IMR-90 (cell line): ENCODE results near the gene TACC2. TPM values are rescaled to one million over a fixed set of nuclear protein-coding genes. Genes with fewer than 3 reads are reported as not detected.

Experiments used
- ATAC-seq: fragments of 200-7000 bp; cut with Tn5 transposase; 2 replicates; pipeline ENCODE4 v1.9.1; 2020; ENCODE audit warnings: low read depth, mild to moderate bottlenecking, moderate library complexity
- BruUV-seq: library from RNA; stranded (reverse); fragments of 400-500 nt; replicated peaks from 2 replicates; lab custom pipeline; 2021; lab: Mats Ljungman, UMichigan
- CTCF ChIA-PET: fragments of 300-600 bp; formaldehyde crosslinking; extraction: SDS; loops from one replicate; lab custom pipeline; 2021; ENCODE audit warnings: antibody characterized with exemption; lab: Yijun Ruan, JAX
- POLR2A ChIA-PET: fragments of 300-600 bp; sonication (Branson Sonifier 250); formaldehyde crosslinking; loops from one replicate; lab custom pipeline; 2022; ENCODE audit warnings: antibody characterized with exemption; ENCODE audit not compliant: unreplicated experiment; lab: Charles Lee
- DNase-seq: peaks from one replicate; pipeline ENCODE4 v3.0.0; 2013
- H2AFZ ChIP-seq: replicated peaks from 2 replicates; pipeline ENCODE3; 2013; ENCODE audit warnings: low read length, mild to moderate bottlenecking; ENCODE audit not compliant: poor library complexity
- H2AK5ac ChIP-seq: 2 replicates; pipeline ENCODE4 v1.6.1; 2013; ENCODE audit warnings: low read depth, low read length, inconsistent platforms
- H2AK9ac ChIP-seq: replicated peaks from 2 replicates; pipeline ENCODE3; 2013; ENCODE audit warnings: mild to moderate bottlenecking, low read depth, low read length, moderate library complexity; ENCODE audit not compliant: poor library complexity
- H2BK120ac ChIP-seq: 2 replicates; pipeline ENCODE4 v1.6.1; 2013; ENCODE audit warnings: low read depth, low read length, inconsistent platforms
- H2BK15ac ChIP-seq: 3 replicates; pipeline ENCODE4 v1.6.1; 2013; ENCODE audit warnings: low read depth, low read length, inconsistent platforms
- H2BK20ac ChIP-seq: 2 replicates; pipeline ENCODE4 v1.6.1; 2013; ENCODE audit warnings: low read depth, mild to moderate bottlenecking, inconsistent platforms, low read length, moderate library complexity
- H2BK5ac ChIP-seq: 2 replicates; pipeline ENCODE4 v1.6.1; 2013; ENCODE audit warnings: mild to moderate bottlenecking, low read depth, low read length, inconsistent platforms; ENCODE audit not compliant: poor library complexity, severe bottlenecking
- H3K14ac ChIP-seq: replicated peaks from 2 replicates; pipeline ENCODE4 v1.6.1; 2013; ENCODE audit warnings: low read depth, low read length, inconsistent platforms
- H3K18ac ChIP-seq: 2 replicates; pipeline ENCODE4 v1.6.1; 2013; ENCODE audit warnings: low read depth, low read length, control low read depth
- H3K23ac ChIP-seq: 2 replicates; pipeline ENCODE4 v1.6.1; 2013; ENCODE audit warnings: low read depth, low read length, inconsistent platforms
- H3K27ac ChIP-seq: 2 replicates; pipeline ENCODE4 v1.5.1; 2013; ENCODE audit warnings: mild to moderate bottlenecking, control low read depth, low read length; ENCODE audit not compliant: insufficient read depth
- H3K27me3 ChIP-seq: 2 replicates; pipeline ENCODE4 v1.6.1; 2013; ENCODE audit warnings: low read length; ENCODE audit not compliant: control insufficient read depth, insufficient read depth
- H3K36me3 ChIP-seq: 2 replicates; pipeline ENCODE4 v1.6.1; 2013; ENCODE audit warnings: low read length, mixed read lengths; ENCODE audit not compliant: control insufficient read depth, insufficient read depth
- H3K4ac ChIP-seq: 2 replicates; pipeline ENCODE4 v1.6.1; 2013; ENCODE audit warnings: low read depth, low read length, inconsistent platforms
- H3K4me1 ChIP-seq: 2 replicates; pipeline ENCODE4 v1.6.1; 2013; ENCODE audit warnings: low read length, mixed read lengths; ENCODE audit not compliant: control insufficient read depth, insufficient read depth
- H3K4me2 ChIP-seq: 2 replicates; pipeline ENCODE4 v1.6.1; 2013; ENCODE audit warnings: low read depth, mild to moderate bottlenecking, control low read depth, low read length, moderate library complexity
- H3K4me3 ChIP-seq: 2 replicates; pipeline ENCODE4 v1.5.1; 2013; ENCODE audit warnings: low read depth, mild to moderate bottlenecking, control low read depth, low read length, moderate library complexity; ENCODE audit not compliant: insufficient read depth
- H3K56ac ChIP-seq: 2 replicates; pipeline ENCODE4 v1.6.1; 2013; ENCODE audit warnings: low read length, inconsistent platforms; ENCODE audit not compliant: insufficient read depth; ENCODE audit errors: extremely low read depth
- H3K79me1 ChIP-seq, 2 experiments: 2 replicates each; pipeline ENCODE4 v1.6.1; 2013; ENCODE audit warnings: low read length in 2 of 2, inconsistent platforms in 1 of 2, low read depth in 1 of 2
- H3K9ac ChIP-seq: 2 replicates; pipeline ENCODE4 v1.6.1; 2013; ENCODE audit warnings: low read depth, low read length, control low read depth
- H3K9me1 ChIP-seq: 2 replicates; pipeline ENCODE4 v1.6.1; 2013; ENCODE audit warnings: low read length, inconsistent platforms; ENCODE audit not compliant: insufficient read depth
- H3K9me3 ChIP-seq: 2 replicates; pipeline ENCODE4 v1.6.1; 2013; ENCODE audit warnings: low read length; ENCODE audit not compliant: control insufficient read depth, insufficient read depth
- H4K20me1 ChIP-seq: 2 replicates; pipeline ENCODE4 v1.6.1; 2013; ENCODE audit warnings: low read length, inconsistent platforms; ENCODE audit not compliant: insufficient read depth
- H4K5ac ChIP-seq: 2 replicates; pipeline ENCODE4 v1.6.1; 2013; ENCODE audit warnings: mild to moderate bottlenecking, low read depth, low read length, control low read depth
- H4K8ac ChIP-seq, 2 experiments: 2 replicates each; pipeline ENCODE4 v1.6.1; 2013; ENCODE audit warnings: low read depth in 2 of 2, low read length in 2 of 2, control low read depth in 1 of 2, inconsistent platforms in 1 of 2
- H4K91ac ChIP-seq: 2 replicates; pipeline ENCODE4 v1.6.1; 2013; ENCODE audit warnings: low read depth, low read length, inconsistent platforms; ENCODE audit not compliant: insufficient read depth
- BHLHE40 ChIP-seq: fragments of 150-350 bp; IDR thresholded peaks from 2 replicates; pipeline ENCODE4 v1.6.1; 2016; ENCODE audit warnings: mild to moderate bottlenecking, low read depth, low read length
- MAZ ChIP-seq: IDR thresholded peaks from 2 replicates; pipeline ENCODE4 v1.6.1; 2012; ENCODE audit warnings: low read depth, mild to moderate bottlenecking, low read length, improper control_type of control experiment, moderate library complexity, borderline replicate concordance
- NFE2L2 ChIP-seq: fragments of 150-350 bp; IDR thresholded peaks from 2 replicates; pipeline ENCODE4 v1.6.1; 2016; ENCODE audit warnings: low read depth, mild to moderate bottlenecking, low read length
- RCOR1 ChIP-seq: IDR thresholded peaks from 2 replicates; pipeline ENCODE4 v1.6.1; 2012; ENCODE audit warnings: mild to moderate bottlenecking, low read length, improper control_type of control experiment; ENCODE audit not compliant: insufficient replicate concordance
- WGBS, 2 experiments: methylation state at CpG; one replicate each; pipeline versions ENCODE4 v1.1.5 to v1.1.7; 2013; ENCODE audit warnings: missing lambda C conversion rate in 2 of 2; ENCODE audit not compliant: insufficient read length in 1 of 2; ENCODE audit errors: extremely low coverage in 2 of 2; 5-methylcytosine and 5-hydroxymethylcytosine counted together
- dilution Hi-C: fragments of 300-500 bp; cut with HindIII; formaldehyde crosslinking; loops from one replicate; pipeline ENCODE4 v1.14.3; 2018; ENCODE audit warnings: low sequenced_read_pairs; ENCODE audit not compliant: unreplicated experiment
- in situ Hi-C: fragments of 300-500 bp; cut with MboI; formaldehyde crosslinking; loops from 3 replicates; pipeline ENCODE4 v1.14.3; 2019; ENCODE audit warnings: low sequenced_read_pairs, inconsistent platforms, mixed read lengths
- intact Hi-C: fragments of 100-400 bp; cut with micrococcal nuclease; formaldehyde crosslinking; loops from 2 replicates; pipeline ENCODE4 v1.10.0; 2022
- polyA plus RNA-seq, 3 experiments: library from polyadenylated mRNA; depleted of rRNA; stranded (reverse); fragments of >200 nt; gene quantifications; 2 replicates each; pipeline ENCODE4 v1.2.3, GENCODE V29; 2012; ENCODE audit warnings: low replicate concordance in 1 of 3
- total RNA-seq: library from RNA; depleted of rRNA; stranded (reverse); fragments of >200 nt; gene quantifications from 2 replicates; pipeline ENCODE4 v1.2.3, GENCODE V29; 2012
- TF ChIP-seq, protein P1 (sequence below): fragments of 150-350 bp; IDR thresholded peaks from 2 replicates; pipeline ENCODE4 v1.6.1; 2017; ENCODE audit warnings: mild to moderate bottlenecking, antibody characterized with exemption, low read length, low read depth

TACC2 gene
- total and polyA plus RNA-seq, 2 of the 4 experiments (the other 2 are of a cell fraction), result 2.9 to 15.4 TPM

DNA sequence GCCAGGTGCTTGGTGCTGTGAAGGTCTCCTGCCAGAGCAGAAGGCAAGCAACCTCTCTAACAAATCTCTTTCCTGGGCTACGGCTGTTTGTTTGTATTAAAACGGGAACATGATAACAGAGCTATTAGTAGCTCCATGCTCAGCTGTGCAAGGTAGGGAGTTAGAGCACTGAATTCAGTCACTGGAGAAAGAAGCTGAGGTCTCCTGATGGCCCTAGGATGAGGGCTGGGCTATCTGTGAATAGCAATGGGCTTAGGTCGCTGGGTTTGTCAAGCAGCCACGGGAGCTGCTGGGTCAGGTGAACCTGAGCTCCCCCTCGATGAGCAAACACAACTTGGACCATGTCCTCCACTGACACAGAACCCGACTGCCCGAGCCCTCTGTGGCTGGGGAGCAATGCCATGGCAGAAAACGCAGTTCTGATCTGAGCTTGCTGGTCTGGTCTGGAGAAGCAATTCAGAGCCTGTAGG, 24.4 kb downstream of the TACC2 start:
- Histone ChIP-seq H2BK15ac (no peak overlapping the region), H4K8ac (no peak overlapping the region), H2BK5ac (no peak overlapping the region), H2BK20ac (no peak overlapping the region), H3K4ac (no peak overlapping the region), H3K27ac (no peak overlapping the region), H3K23ac (no peak overlapping the region), H2AK5ac (no peak overlapping the region), H3K9me3 (peaks cover 4% of the 10 kb centered on the region; the same call in 1 of the 2 replicates), H3K18ac (no peak overlapping the region), H3K14ac (no peak overlapping the region), H4K5ac (no peak overlapping the region), H2AK9ac (no peak overlapping the region), H3K4me3 (no peak overlapping the region), H2BK120ac (no peak overlapping the region), H3K9me1 (no peaks in the 10 kb centered on the region), H2AFZ (no peak overlapping the region), H3K9ac (no peak overlapping the region), H3K4me2 (no peak overlapping the region), H3K4me1 (no peaks in the 10 kb centered on the region), H4K91ac (no peak overlapping the region), H3K36me3 (no peaks in the 10 kb centered on the region), H3K79me1 (no peaks in the 10 kb centered on the region), H3K27me3 (peaks cover 11% of the 10 kb centered on the region), H4K20me1 (no peaks in the 10 kb centered on the region), H3K56ac (no peak overlapping the region)
- ATAC-seq (no peak), DNase-seq (no peak)
- intact Hi-C loops, result no loop called here
- WGBS, 2 experiments, result 100% methylated on average over 1 of the region's 8 CpGs; no CpG with 5 or more reads in 1 of the 2 experiments
- CTCF ChIA-PET, result no interaction called here
- BruUV-seq, result no TSS peak
- POLR2A ChIA-PET, result no interaction called here
- in situ Hi-C loops, result no loop called here
- TF ChIP-seq, protein P1, sequence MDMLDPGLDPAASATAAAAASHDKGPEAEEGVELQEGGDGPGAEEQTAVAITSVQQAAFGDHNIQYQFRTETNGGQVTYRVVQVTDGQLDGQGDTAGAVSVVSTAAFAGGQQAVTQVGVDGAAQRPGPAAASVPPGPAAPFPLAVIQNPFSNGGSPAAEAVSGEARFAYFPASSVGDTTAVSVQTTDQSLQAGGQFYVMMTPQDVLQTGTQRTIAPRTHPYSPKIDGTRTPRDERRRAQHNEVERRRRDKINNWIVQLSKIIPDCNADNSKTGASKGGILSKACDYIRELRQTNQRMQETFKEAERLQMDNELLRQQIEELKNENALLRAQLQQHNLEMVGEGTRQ, result no peak
- TF ChIP-seq MAZ (no peak), RCOR1 (no peak), BHLHE40 (no peak), NFE2L2 (no peak)
- dilution Hi-C loops, result no loop called here
